GM21367 (cell line): ENCODE measurements around the gene CRIP2.

Source experiments
- ATAC-seq: cut with Tn5 transposase; IDR thresholded peaks from one replicate; pipeline ENCODE4 v1.9.1; 2021; ENCODE audit not compliant: unreplicated experiment

Gene CRIP2

GRCh38 chr14:105474483-105475268, at the start of gene CRIP2:
Gene CRIP2, plus strand, starts transcription at chr14:105474821. Its CDS starts 42 bp downstream, at chr14:105474863.
- ATAC-seq: no peak

GRCh38 chr14:105424861-105425260, 49.8 kb upstream of the CRIP2 start:
- ATAC-seq: no peak

GRCh38 chr14:105425823-105426247, 48.8 kb upstream of the CRIP2 start:
- no peak for ATAC-seq

- ATAC-seq: no peak
These were observed 48.0 kb upstream of the CRIP2 start for GRCh38 chr14:105426416-105427130.

GRCh38 chr14:105427412-105427811, 47.2 kb upstream of the CRIP2 start:
- no peak for ATAC-seq

- no peak for ATAC-seq
These were observed 46.6 kb upstream of the CRIP2 start for GRCh38 chr14:105427936-105428485.

GRCh38 chr14:105430042-105430441, 44.6 kb upstream of the CRIP2 start:
- no peak for ATAC-seq

GRCh38 chr14:105430565-105430964, 44.1 kb upstream of the CRIP2 start:
- ATAC-seq: no peak

- ATAC-seq: no peak
These were observed 43.4 kb upstream of the CRIP2 start for GRCh38 chr14:105431256-105431655.

- no peak for ATAC-seq
These were observed 42.0 kb upstream of the CRIP2 start for GRCh38 chr14:105432657-105433056.

- no peak for ATAC-seq
These were observed 41.4 kb upstream of the CRIP2 start for GRCh38 chr14:105433161-105433605.

- no peak for ATAC-seq
These were observed 38.2 kb upstream of the CRIP2 start for GRCh38 chr14:105436402-105436801.

- ATAC-seq: no peak
These were observed 37.5 kb upstream of the CRIP2 start for GRCh38 chr14:105436891-105437722.

- ATAC-seq: no peak
These were observed 36.7 kb upstream of the CRIP2 start for GRCh38 chr14:105437723-105438500.

GRCh38 chr14:105439179-105439578, 35.4 kb upstream of the CRIP2 start:
- no peak for ATAC-seq

- ATAC-seq: no peak
These were observed 34.7 kb upstream of the CRIP2 start for GRCh38 chr14:105439710-105440553.

- ATAC-seq: no peak
These were observed 34.1 kb upstream of the CRIP2 start for GRCh38 chr14:105440554-105440900.

GRCh38 chr14:105440992-105441391, 33.6 kb upstream of the CRIP2 start:
- no peak for ATAC-seq

- ATAC-seq: no peak
These were observed 32.5 kb upstream of the CRIP2 start for GRCh38 chr14:105442125-105442524.
